Lower leg skin (tissue), 4 donors: ENCODE results near the gene RPS3. TPM values are rescaled to one million over a fixed set of nuclear protein-coding genes. Genes with fewer than 3 reads are reported as not detected.
"Not testable (repeated sequence)": the region's sequence is repeated elsewhere in the genome, so short reads cannot be mapped to it uniquely, and the experiment has no call there.

Experiments
- DNase-seq, 2 donors: peaks; one replicate each; pipeline ENCODE4 v3.0.0-alpha.2; 2019; ENCODE audit warnings: low spot score in 2 of 2
- H3K4me3 ChIP-seq: fragments of 200-600 bp; sonication (generic); 2 replicates; pipeline ENCODE4 v1.5.1; 2017; ENCODE audit warnings: mild to moderate bottlenecking, low read depth; ENCODE audit not compliant: poor library complexity, severe bottlenecking
- POLR2A ChIP-seq, 2 donors: fragments of 450-650 bp; IDR thresholded peaks; one replicate each; pipeline ENCODE4 v1.6.1; 2016 to 2017; ENCODE audit warnings: antibody characterized with exemption in 2 of 2, mild to moderate bottlenecking in 1 of 2, moderate library complexity in 1 of 2
- WGBS, 2 donors: methylation state at CpG; one replicate each; pipeline ENCODE4 v1.1.5; 2018; 5-methylcytosine and 5-hydroxymethylcytosine counted together
- intact Hi-C: fragments of 100-400 bp; cut with DNase I; formaldehyde crosslinking; loops from one replicate; pipeline ENCODE4 v1.15.0; 2023; ENCODE audit warnings: low total_unique reads
- total RNA-seq, 4 donors: library from RNA; depleted of rRNA; stranded (reverse); fragments of >200 nt; gene quantifications; one replicate each; pipeline ENCODE4 v1.1.0, GENCODE V29; 2016
- TF ChIP-seq, protein P1 (sequence below), 3 donors: fragments of 450-650 bp; IDR thresholded peaks; one replicate each; pipeline ENCODE4 v1.5.1; 2016; ENCODE audit warnings: antibody characterized with exemption in 3 of 3, mild to moderate bottlenecking in 3 of 3, moderate library complexity in 2 of 3

The RPS3 gene
- total RNA-seq, 4 donors from 2014 or later = 1,197 to 2,282 (median 2,051) TPM

DNA sequence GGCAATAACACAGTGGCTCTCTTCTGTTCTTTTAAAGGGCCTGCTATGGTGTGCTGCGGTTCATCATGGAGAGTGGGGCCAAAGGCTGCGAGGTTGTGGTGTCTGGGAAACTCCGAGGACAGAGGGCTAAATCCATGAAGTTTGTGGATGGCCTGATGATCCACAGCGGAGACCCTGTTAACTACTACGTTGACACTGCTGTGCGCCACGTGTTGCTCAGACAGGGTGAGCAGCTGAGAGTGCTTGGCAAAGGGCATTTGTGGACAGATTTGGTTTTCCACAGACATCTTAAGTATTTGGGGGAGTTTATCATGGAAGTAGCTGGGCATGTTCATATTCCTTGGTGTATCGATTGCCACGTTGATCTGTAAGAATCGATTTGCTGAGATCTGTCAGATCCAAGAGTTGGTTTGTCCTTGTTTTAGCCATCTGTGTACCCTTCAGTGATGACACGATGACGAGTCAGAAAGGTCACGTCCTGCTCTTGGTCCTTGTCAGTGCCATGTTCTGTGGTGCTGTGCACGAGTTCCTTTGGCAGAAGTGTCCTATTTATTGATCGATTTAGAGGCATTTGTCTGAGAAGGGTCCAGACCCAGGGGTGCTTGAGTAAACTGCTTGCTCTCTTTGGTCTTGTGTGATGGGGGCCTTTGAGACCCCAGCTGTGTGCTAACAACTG lies 4.8 kb downstream of the RPS3 start:
- DNase-seq = no peak
- WGBS, 2 donors = 80 to 82% methylated on average over 14 to 15 of the region's 15 CpGs
- no peak overlapping the region for H3K4me3 ChIP-seq
- no peak for TF ChIP-seq POLR2A (IDR thresholded peaks at IDR 0.05)
- TF ChIP-seq, protein P1, sequence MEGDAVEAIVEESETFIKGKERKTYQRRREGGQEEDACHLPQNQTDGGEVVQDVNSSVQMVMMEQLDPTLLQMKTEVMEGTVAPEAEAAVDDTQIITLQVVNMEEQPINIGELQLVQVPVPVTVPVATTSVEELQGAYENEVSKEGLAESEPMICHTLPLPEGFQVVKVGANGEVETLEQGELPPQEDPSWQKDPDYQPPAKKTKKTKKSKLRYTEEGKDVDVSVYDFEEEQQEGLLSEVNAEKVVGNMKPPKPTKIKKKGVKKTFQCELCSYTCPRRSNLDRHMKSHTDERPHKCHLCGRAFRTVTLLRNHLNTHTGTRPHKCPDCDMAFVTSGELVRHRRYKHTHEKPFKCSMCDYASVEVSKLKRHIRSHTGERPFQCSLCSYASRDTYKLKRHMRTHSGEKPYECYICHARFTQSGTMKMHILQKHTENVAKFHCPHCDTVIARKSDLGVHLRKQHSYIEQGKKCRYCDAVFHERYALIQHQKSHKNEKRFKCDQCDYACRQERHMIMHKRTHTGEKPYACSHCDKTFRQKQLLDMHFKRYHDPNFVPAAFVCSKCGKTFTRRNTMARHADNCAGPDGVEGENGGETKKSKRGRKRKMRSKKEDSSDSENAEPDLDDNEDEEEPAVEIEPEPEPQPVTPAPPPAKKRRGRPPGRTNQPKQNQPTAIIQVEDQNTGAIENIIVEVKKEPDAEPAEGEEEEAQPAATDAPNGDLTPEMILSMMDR (IDR thresholded peaks at IDR 0.05) = no peak
- intact Hi-C loops = no loop called here

DNA sequence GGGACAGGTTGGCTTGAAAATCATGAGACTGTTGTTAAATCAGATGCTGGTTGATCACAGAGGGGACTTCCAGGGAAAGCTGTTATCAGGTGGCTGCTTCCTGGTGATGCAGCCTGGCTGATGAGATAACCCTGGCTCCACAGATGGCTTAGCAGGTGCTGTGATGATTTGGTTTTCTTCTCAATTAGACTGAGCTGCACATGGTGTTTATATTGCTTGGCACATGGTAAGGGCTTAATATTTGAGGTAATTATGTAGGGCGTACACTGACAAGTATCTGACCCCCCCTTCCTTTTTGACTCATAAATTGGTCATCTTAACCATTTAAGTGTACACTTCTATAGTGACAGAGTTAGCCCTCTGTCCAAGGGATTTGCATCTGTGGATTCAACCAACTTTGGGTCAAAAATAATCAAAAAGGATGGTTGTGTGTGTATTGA lies 7.0 kb downstream of the RPS3 start:
- no peak overlapping the region for H3K4me3 ChIP-seq
- DNase-seq = no peak
- TF ChIP-seq, protein P1 (IDR thresholded peaks at IDR 0.05) = no peak
- TF ChIP-seq POLR2A (IDR thresholded peaks at IDR 0.05) = no peak
- intact Hi-C loops = no loop called here
- 11 to 15% methylated on average over 1 of the region's 1 CpG for WGBS, 2 donors

DNA sequence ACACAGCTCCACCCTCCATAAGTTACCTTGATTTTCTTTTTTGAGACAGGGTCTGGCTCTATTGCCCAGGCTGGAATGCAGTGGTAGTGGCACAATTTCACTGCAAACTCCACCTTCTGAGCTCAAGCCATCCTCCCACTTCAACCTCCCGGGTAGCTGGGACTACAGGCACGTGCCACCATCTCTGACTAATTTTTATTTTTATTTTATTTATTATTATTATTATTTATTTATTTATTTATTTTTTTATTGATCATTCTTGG lies 9.6 kb downstream of the RPS3 start:
- intact Hi-C loops = no loop called here
- WGBS, 2 donors = 91 to 99% methylated on average over 2 of the region's 2 CpGs
- no peak for DNase-seq
- TF ChIP-seq POLR2A (IDR thresholded peaks at IDR 0.05) = no peak
- TF ChIP-seq, protein P1 (IDR thresholded peaks at IDR 0.05) = no peak
- H3K4me3 ChIP-seq = no peak overlapping the region

DNA sequence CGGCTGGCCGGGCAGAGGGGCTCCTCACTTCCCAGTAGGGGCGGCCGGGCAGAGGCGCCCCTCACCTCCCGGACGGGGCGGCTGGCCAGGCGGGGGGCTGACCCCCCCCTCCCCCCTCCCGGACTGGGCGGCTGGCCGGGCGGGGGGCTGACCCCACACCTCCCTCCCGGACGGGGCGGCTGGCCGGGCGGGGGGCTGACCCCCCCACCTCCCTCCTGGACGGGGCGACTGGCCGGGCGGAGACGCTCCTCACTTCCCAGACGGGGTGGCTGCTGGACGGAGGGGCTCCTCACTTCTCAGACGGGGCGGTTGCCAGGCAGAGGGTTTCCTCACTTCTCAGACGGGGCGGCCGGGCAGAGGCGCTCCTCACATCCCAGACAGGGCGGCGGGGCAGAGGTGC lies 10.7 kb downstream of the RPS3 start:
- intact Hi-C loops, H3K4me3 ChIP-seq, DNase-seq: not testable (repeated sequence)
- 94 to 100% methylated on average over 2 to 11 of the region's 33 CpGs for WGBS, 2 donors

DNA sequence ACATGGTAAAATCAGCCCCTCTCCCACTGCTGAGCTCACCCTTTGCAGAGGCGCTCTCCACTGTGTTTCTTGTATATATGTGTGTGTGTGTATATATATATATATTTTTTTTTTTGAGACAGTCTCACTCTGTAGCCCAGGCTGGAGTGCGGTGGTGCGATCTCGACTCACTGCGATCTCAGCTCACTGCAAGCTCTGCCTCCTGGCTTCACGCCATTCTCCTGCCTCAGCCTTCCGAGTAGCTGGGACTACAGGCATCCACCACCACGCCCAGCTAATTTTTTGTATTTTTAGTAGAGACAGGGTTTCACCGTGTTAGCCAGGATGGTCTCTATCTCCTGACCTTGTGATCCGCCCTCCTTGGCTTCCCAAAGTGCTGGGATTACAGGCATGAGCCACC lies 13.8 kb downstream of the RPS3 start:
- DNase-seq, H3K4me3 ChIP-seq, intact Hi-C loops: not testable (repeated sequence)
- WGBS, 2 donors = 82 to 90% methylated on average over 10 of the region's 10 CpGs

DNA sequence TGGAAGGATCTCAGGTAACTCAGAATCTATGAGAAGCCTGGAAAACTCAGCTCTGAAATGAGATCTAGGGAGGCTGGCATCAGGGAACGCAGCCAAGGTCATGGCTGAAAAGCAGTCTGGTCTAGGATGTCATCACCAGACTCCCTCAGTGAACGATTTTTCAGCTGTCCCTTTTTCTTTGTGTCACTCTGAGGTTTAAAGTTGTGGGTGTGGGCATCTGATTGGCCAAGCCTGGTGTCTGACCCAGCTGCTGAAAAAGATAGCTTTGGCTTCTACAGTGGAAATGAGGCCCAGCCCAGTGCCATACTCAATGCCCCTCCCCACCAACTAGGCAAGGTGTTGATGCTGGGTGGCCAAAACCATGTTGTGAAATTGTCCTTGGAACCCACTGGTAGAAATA lies 14.5 kb downstream of the RPS3 start:
- 88 to 97% methylated on average over 2 of the region's 2 CpGs for WGBS, 2 donors
- intact Hi-C loops = no loop called here
- no peak overlapping the region for H3K4me3 ChIP-seq
- no peak for DNase-seq
- TF ChIP-seq, protein P1 (IDR thresholded peaks at IDR 0.05) = no peak
- TF ChIP-seq POLR2A (IDR thresholded peaks at IDR 0.05) = no peak
